Pancreas (tissue), 10 donors: ENCODE results near the gene MPC2. TPM values are rescaled to one million over a fixed set of nuclear protein-coding genes. Genes with fewer than 3 reads are reported as not detected.

Experiments used
- ATAC-seq, 4 donors: fragments of 200-7000 bp; cut with Tn5 transposase; one replicate each; pipeline versions ENCODE4 v1.8.0 to v1.9.1; 2020; ENCODE audit warnings: mild to moderate bottlenecking in 4 of 4, moderate library complexity in 4 of 4
- DNase-seq, 6 donors: peaks; one replicate each; pipeline ENCODE4 v3.0.0-alpha.2; 2020
- FAIRE-seq: peaks from 2 replicates; lab custom pipeline; 2012; peaks lifted over from hg19 to GRCh38; lab: Jason Lieb, UNC
- H3K27ac ChIP-seq, 4 donors: fragments of 200-600 bp; sonication (generic); 1 replicate in 3 of 4; 2 replicates in 1 of 4; pipeline versions ENCODE4 v1.5.0 to v1.8.0; 2020
- H3K27me3 ChIP-seq, 4 donors: fragments of 200-600 bp; one replicate each; pipeline ENCODE4 v1.8.0; 2021
- H3K36me3 ChIP-seq, 3 donors: fragments of 200-600 bp; sonication (generic) in 1 of 3; one replicate each; pipeline versions ENCODE4 v1.5.0 to v1.8.0; 2020 to 2021
- H3K4me1 ChIP-seq, 3 donors: fragments of 200-600 bp; one replicate each; pipeline ENCODE4 v1.8.0; 2021
- H3K4me3 ChIP-seq, 4 donors: fragments of 200-600 bp; sonication (generic) in 2 of 4; one replicate each; pipeline versions ENCODE4 v1.5.0 to v1.8.0; 2020 to 2021
- H3K9me3 ChIP-seq, 4 donors: fragments of 200-600 bp; one replicate each; pipeline ENCODE4 v1.8.0; 2021
- CTCF ChIP-seq, 4 donors: fragments of 200-600 bp; sonication (generic) in 3 of 4; IDR thresholded peaks; one replicate each; pipeline versions ENCODE4 v1.5.0 to v1.8.0; 2021; ENCODE audit warnings: antibody characterized with exemption in 4 of 4
- WGBS, 2 donors: extraction: QIAGEN DNeasy Blood & Tissue Kit; methylation state at CpG; one replicate each; pipeline ENCODE4 v1.1.7; 2013; 5-methylcytosine and 5-hydroxymethylcytosine counted together
- intact Hi-C, 3 donors: fragments of 100-400 bp; cut with DNase I; formaldehyde crosslinking; loops; one replicate each; pipeline versions ENCODE4 v1.11.1 to v1.14.2; 2022
- polyA plus RNA-seq, 2 donors: library from polyadenylated mRNA; stranded (reverse); fragments of 200-250 nt; gene quantifications; one replicate each; pipeline ENCODE4 v1.2.3, GENCODE V29; 2013
- total RNA-seq, 6 donors: library from RNA; stranded (reverse); fragmentation: NEBNext Ultra II Directional in 4 of 6; extraction: Animal tissue kit (Norgen Biotek cat#: 25700) in 4 of 6; gene quantifications; one replicate each; pipeline versions ENCODE4 v1.2.1 to v1.2.4, GENCODE V29; 2021 to 2023
- donor health status: healthy with polysubstance abuse.
- donor health status: DM: no; HTN: no; CAD: no; lungs with moderate emphysema.
- donor health status: DM: no; HTN: no; CAD: no.
- donor health status: control.
- donor health status: control.
- donor health status: Bipolar disorder and iron deficiency.
- donor health status: DM: yes; HTN: yes; CAD: no.
- donor health status: DM: no; HTN: no; CAD: no.
- donor health status: DM: no; HTN: no; CAD: no.
- donor health status: DM: yes; HTN: yes; CAD: no.

The MPC2 gene
- total and polyA plus RNA-seq, 8 donors = 25.5 to 72.5 (median 40.2) TPM

GRCh38 chr1:167947733-167948132 is 10.9 kb upstream of the MPC2 start:
- 86% methylated on average over 2 of the region's 2 CpGs for WGBS, 2 donors
- no peak for FAIRE-seq

GRCh38 chr1:167943541-167943940 is 6.7 kb upstream of the MPC2 start:
- intact Hi-C loops = no loop called here
- H3K36me3 ChIP-seq = no peaks in the 10 kb centered on the region
- DNase-seq (no peak), FAIRE-seq (no peak), ATAC-seq (no peak)
- peaks cover 3 to 19% (median 13%) of the 10 kb centered on the region in 3 donors for H3K4me1 ChIP-seq
- no peak overlapping the region for H3K27ac ChIP-seq
- no peaks in the 10 kb centered on the region for H3K9me3 ChIP-seq
- no peaks in the 10 kb centered on the region for H3K27me3 ChIP-seq
- no peak overlapping the region for H3K4me3 ChIP-seq
- TF ChIP-seq CTCF (IDR thresholded peaks at IDR 0.05) = no peak
- WGBS, 2 donors = 86 to 91% methylated on average over 9 of the region's 9 CpGs

More at GRCh38 chr1:167947733-167948132, 10.9 kb upstream of the MPC2 start:
- Histone ChIP-seq H3K4me1 (peaks cover 3 to 18% (median 13%) of the 10 kb centered on the region in 3 donors), H3K27ac (no peak overlapping the region), H3K9me3 (no peaks in the 10 kb centered on the region), H3K36me3 (peaks cover 0 to 4% (median 0%) of the 10 kb centered on the region in 3 donors), H3K27me3 (no peaks in the 10 kb centered on the region), H3K4me3 (no peak overlapping the region)
- intact Hi-C loops = no loop called here
- ATAC-seq (no peak), DNase-seq (no peak)
- no peak for TF ChIP-seq CTCF (IDR thresholded peaks at IDR 0.05)

DNA sequence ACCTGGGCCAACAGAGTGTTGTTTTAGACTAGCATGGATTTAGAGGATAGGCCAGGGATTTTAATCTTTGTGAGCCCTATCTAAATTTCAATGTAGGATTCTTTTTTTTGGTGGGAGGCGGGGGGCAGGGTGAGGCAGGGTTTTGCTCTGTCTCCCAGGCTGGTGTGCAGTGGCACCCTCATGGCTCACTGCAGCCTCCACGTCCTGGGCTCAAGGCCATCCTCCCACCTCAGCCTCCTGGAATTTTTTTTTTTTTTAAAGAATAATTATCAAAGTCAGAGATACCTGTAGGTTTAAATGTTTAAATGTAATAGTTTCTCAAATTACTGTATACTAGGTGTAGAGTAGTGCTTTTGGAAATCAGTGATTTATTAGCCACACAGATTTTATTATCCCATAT is 3.4 kb upstream of the MPC2 start:
- H3K9me3 ChIP-seq = no peaks in the 10 kb centered on the region

DNA sequence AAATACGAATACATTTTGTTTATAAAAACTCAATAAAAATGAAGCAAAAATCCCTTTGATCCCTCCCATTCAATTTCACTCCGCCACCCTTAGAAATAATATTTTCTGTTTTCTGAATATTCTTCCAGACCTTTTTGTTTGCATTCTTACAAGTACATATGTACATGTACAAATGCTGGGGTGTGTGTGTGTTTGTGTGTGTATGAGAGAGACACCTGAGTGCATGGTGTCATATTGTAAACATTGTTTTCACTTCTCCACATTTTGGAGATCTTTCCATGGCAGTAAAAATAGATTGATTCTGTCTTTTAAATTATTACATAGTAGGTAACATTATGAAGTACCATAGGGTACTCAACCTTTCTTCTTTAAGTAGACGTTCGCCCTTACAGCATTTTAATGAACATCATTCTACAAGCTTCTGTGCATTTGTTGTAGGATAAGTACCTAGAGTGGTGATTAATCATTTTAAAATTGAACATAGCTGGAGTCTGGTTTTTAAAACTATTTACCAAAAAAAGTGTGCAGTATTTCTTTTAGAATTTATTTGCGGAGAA is 1.3 kb upstream of the MPC2 start:
- no peak for DNase-seq
- intact Hi-C loops = no loop called here
- no peak for ATAC-seq
- Histone ChIP-seq H3K36me3 (no peaks in the 10 kb centered on the region), H3K9me3 (no peaks in the 10 kb centered on the region), H3K4me3 (peak overlapping the region in 3 of 4 donors; percentile 79 to 84 (median 83)), H3K27ac (peak overlapping the region in 2 of 4 donors; percentile 97), H3K4me1 (peaks cover 0 to 26% (median 10%) of the 10 kb centered on the region in 3 donors), H3K27me3 (no peaks in the 10 kb centered on the region)
- no peak for TF ChIP-seq CTCF (IDR thresholded peaks at IDR 0.05)
- FAIRE-seq = no peak
- 29 to 40% methylated on average over 5 of the region's 5 CpGs for WGBS, 2 donors

More for the DNA sequence above, 3.4 kb upstream of the MPC2 start:
- WGBS, 2 donors = 90 to 94% methylated on average over 2 of the region's 2 CpGs
- Histone ChIP-seq H3K4me1 (peaks cover 0 to 15% (median 0%) of the 10 kb centered on the region in 3 donors), H3K27ac (no peak overlapping the region), H3K36me3 (no peaks in the 10 kb centered on the region), H3K27me3 (no peaks in the 10 kb centered on the region), H3K4me3 (no peak overlapping the region)
- FAIRE-seq (no peak), DNase-seq (no peak), ATAC-seq (no peak)
- TF ChIP-seq CTCF (IDR thresholded peaks at IDR 0.05) = no peak
- intact Hi-C loops = no loop called here

DNA sequence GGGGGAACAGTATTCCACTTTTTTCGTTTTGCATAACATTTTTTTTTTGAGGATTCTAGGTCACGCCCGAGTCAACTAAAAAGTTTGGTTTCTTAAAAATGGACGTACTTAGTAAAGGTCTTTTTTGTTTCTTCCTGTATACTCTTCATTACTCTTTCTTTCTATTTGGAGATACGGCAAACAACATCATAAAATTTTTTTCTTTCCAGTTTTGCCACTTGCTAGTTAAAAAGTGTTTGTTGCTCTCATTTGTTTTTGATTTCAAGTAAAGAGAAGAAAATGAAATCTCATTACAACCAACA is 788 bp upstream of the MPC2 start:
- no peaks in the 10 kb centered on the region for H3K9me3 ChIP-seq
- peaks cover 0 to 26% (median 10%) of the 10 kb centered on the region in 3 donors for H3K4me1 ChIP-seq
- peak; percentile 54 for FAIRE-seq
- 0 to 1% methylated on average over 5 of the region's 5 CpGs for WGBS, 2 donors
- peak overlapping the region; percentile 75 to 84 (median 81) for H3K4me3 ChIP-seq
- intact Hi-C loops = no loop called here
- DNase-seq = no peak
- no peaks in the 10 kb centered on the region for H3K27me3 ChIP-seq
- no peaks in the 10 kb centered on the region for H3K36me3 ChIP-seq
- H3K27ac ChIP-seq = peak overlapping the region in 3 of 4 donors; percentile 94 to 97 (median 97)
- no peak for TF ChIP-seq CTCF (IDR thresholded peaks at IDR 0.05)
- no peak for ATAC-seq
